HCT116 (cell line): ENCODE measurements around the gene ADRA2A. TPM values are rescaled to one million over a fixed set of nuclear protein-coding genes. Genes with fewer than 3 reads are reported as not detected.

Source experiments
- ATAC-seq: fragments of 200-7000 bp; cut with Tn5 transposase; 2 replicates; pipeline ENCODE4 v1.9.1; 2020; ENCODE audit warnings: mild to moderate bottlenecking, moderate library complexity
- BruUV-seq: library from RNA; stranded (reverse); fragments of 400-500 nt; replicated peaks from 2 replicates; lab custom pipeline; 2021; lab: Mats Ljungman, UMichigan
- CTCF ChIA-PET: fragments of 300-600 bp; sonication (Branson Sonifier 250); formaldehyde crosslinking; loops from one replicate; lab custom pipeline; 2021; ENCODE audit warnings: antibody characterized with exemption; lab: Charles Lee
- POLR2A ChIA-PET: fragments of 300-600, 350-600 bp; sonication (Branson Sonifier 250); formaldehyde crosslinking; loops from one replicate; lab custom pipeline; 2021; ENCODE audit warnings: antibody characterized with exemption; lab: Charles Lee
- RAD21 ChIA-PET, 2 experiments: fragments of 300-600 bp; sonication (Branson Sonifier 250); formaldehyde crosslinking; loops; one replicate each; lab custom pipeline; 2023; ENCODE audit warnings: low total read pairs in 2 of 2; ENCODE audit not compliant: uncharacterized antibody in 2 of 2, unreplicated experiment in 2 of 2, low non-redundant PET in 1 of 2; lab: Charles Lee
- DNase-seq: peaks from one replicate; pipeline ENCODE4 v3.0.0-alpha.2; 2010; ENCODE audit warnings: low read depth, low spot score
- H2AFZ ChIP-seq: fragments of 200-600 bp; shearing (Covaris generic), sonication (generic); 2 replicates; pipeline ENCODE4 v1.6.1; 2017; ENCODE audit warnings: low read depth, mixed run types, mixed read lengths, antibody characterized with exemption, low read length; ENCODE audit not compliant: poor library complexity, severe bottlenecking
- H3K27ac ChIP-seq: 2 replicates; pipeline ENCODE4 v1.5.1; 2012; ENCODE audit warnings: low read depth, low read length
- H3K27me3 ChIP-seq: fragments of 200-600 bp; sonication (generic); 2 replicates; pipeline ENCODE4 v1.6.1; 2016; ENCODE audit warnings: mixed run types, low read length, mixed read lengths; ENCODE audit not compliant: insufficient read depth
- H3K36me3 ChIP-seq, 2 experiments: fragments of 200-500 bp in 1 of 2; fragments of 200-600 bp in 1 of 2; sonication (Bioruptor generic) in 1 of 2; sonication (generic) in 1 of 2; 2 replicates each; pipeline versions ENCODE4 v1.5.1 to v1.6.1; 2014 to 2016; ENCODE audit warnings: low read length in 2 of 2, inconsistent platforms in 1 of 2, mixed read lengths in 1 of 2, mixed run types in 1 of 2; ENCODE audit not compliant: insufficient read depth in 2 of 2, control insufficient read depth in 1 of 2
- H3K4me1 ChIP-seq, 2 experiments: fragments of 200-600 bp in 1 of 2; sonication (generic) in 1 of 2; 2 replicates each; pipeline versions ENCODE4 v1.5.1 to v1.6.1; 2012 to 2017; ENCODE audit warnings: low read length in 2 of 2, inconsistent platforms in 1 of 2, mild to moderate bottlenecking in 1 of 2, mixed read lengths in 1 of 2, mixed run types in 1 of 2, moderate library complexity in 1 of 2; ENCODE audit not compliant: insufficient read depth in 2 of 2, control insufficient read depth in 1 of 2
- H3K4me2 ChIP-seq: fragments of 200-600 bp; sonication (generic); 2 replicates; pipeline ENCODE4 v1.6.1; 2017; ENCODE audit warnings: mixed run types, low read length, mixed read lengths
- H3K4me3 ChIP-seq, 2 experiments: fragments of 200-600 bp in 1 of 2; sonication (generic) in 1 of 2; replicated peaks in 1 of 2; 2 replicates each; pipeline ENCODE4 v1.5.1; 2011 to 2016; ENCODE audit warnings: low read length in 2 of 2, control low read depth in 1 of 2, low read depth in 1 of 2, mild to moderate bottlenecking in 1 of 2, mixed read lengths in 1 of 2, mixed run types in 1 of 2
- H3K79me2 ChIP-seq: fragments of 200-600 bp; sonication (generic); 2 replicates; pipeline ENCODE4 v1.6.1; 2017; ENCODE audit warnings: mild to moderate bottlenecking, mixed run types, low read length, moderate library complexity, mixed read lengths; ENCODE audit not compliant: insufficient read depth
- H3K9ac ChIP-seq: fragments of 200-600 bp; sonication (generic); 2 replicates; pipeline ENCODE4 v1.6.1; 2016; ENCODE audit warnings: low read length, mixed read lengths
- H3K9me2 ChIP-seq: fragments of 200-600 bp; sonication (generic), shearing (Covaris generic); 2 replicates; pipeline ENCODE4 v1.6.1; 2017; ENCODE audit warnings: mixed run types, mild to moderate bottlenecking, moderate library complexity; ENCODE audit not compliant: insufficient read depth
- H3K9me3 ChIP-seq, 2 experiments: fragments of 200-500 bp in 1 of 2; fragments of 200-600 bp in 1 of 2; sonication (Bioruptor generic) in 1 of 2; sonication (generic) in 1 of 2; 2 replicates each; pipeline ENCODE4 v1.6.1; 2014 to 2017; ENCODE audit warnings: low read length in 2 of 2, mixed read lengths in 2 of 2, inconsistent platforms in 1 of 2, low read depth in 1 of 2, mild to moderate bottlenecking in 1 of 2, mixed run types in 1 of 2, moderate library complexity in 1 of 2; ENCODE audit not compliant: control insufficient read depth in 1 of 2, insufficient read depth in 1 of 2
- H4K20me1 ChIP-seq: fragments of 200-600 bp; sonication (generic), shearing (Covaris generic); 2 replicates; pipeline ENCODE4 v1.6.1; 2017; ENCODE audit warnings: mixed run types, mild to moderate bottlenecking, moderate library complexity; ENCODE audit not compliant: insufficient read depth
- CEBPB ChIP-seq: IDR thresholded peaks from 2 replicates; pipeline ENCODE4 v1.6.1; 2012; ENCODE audit warnings: low read depth
- CTCF ChIP-seq, 3 experiments: fragments of 200-600 bp in 1 of 3; sonication (generic) in 1 of 3; IDR thresholded peaks in 2 of 3; conservative IDR thresholded peaks in 1 of 3; 2 replicates each; pipeline ENCODE4 v1.5.1; 2012 to 2017; ENCODE audit warnings: low read depth in 2 of 3, low read length in 2 of 3, antibody characterized with exemption in 1 of 3, borderline replicate concordance in 1 of 3, control low read depth in 1 of 3, mild to moderate bottlenecking in 1 of 3, mixed read lengths in 1 of 3, mixed run types in 1 of 3, moderate library complexity in 1 of 3; ENCODE audit not compliant: insufficient read depth in 1 of 3
- EZH2phosphoT487 ChIP-seq: fragments of 200-600 bp; IDR thresholded peaks from 2 replicates; pipeline ENCODE4 v1.6.1; 2018; ENCODE audit warnings: antibody characterized with exemption, borderline replicate concordance
- POLR2A ChIP-seq: IDR thresholded peaks from 2 replicates; pipeline ENCODE4 v1.7.0; 2011; ENCODE audit warnings: borderline replicate concordance; ENCODE audit not compliant: insufficient read depth, insufficient read length; ENCODE audit errors: extremely low read depth
- RAD21 ChIP-seq: IDR thresholded peaks from 2 replicates; pipeline ENCODE4 v1.6.1; 2012; ENCODE audit warnings: low read depth, mild to moderate bottlenecking
- SRF ChIP-seq: IDR thresholded peaks from 2 replicates; pipeline ENCODE4 v1.6.1; 2012; ENCODE audit warnings: low read depth
- YY1 ChIP-seq: IDR thresholded peaks from 2 replicates; pipeline ENCODE4 v1.6.1; 2011; ENCODE audit warnings: low read length, low read depth, moderate library complexity, mild to moderate bottlenecking; ENCODE audit not compliant: insufficient replicate concordance; ENCODE audit errors: extremely low read depth
- ZNF274 ChIP-seq: fragments of 200-500 bp; sonication (Bioruptor generic); IDR thresholded peaks from 2 replicates; pipeline ENCODE4 v1.6.1; 2014; ENCODE audit warnings: mild to moderate bottlenecking, low read depth, low read length, inconsistent platforms
- intact Hi-C: fragments of 100-400 bp; cut with micrococcal nuclease; formaldehyde crosslinking; loops from 2 replicates; pipeline ENCODE4 v1.10.0; 2022
- total RNA-seq: library from RNA; stranded (reverse); gene quantifications from one replicate; pipeline ENCODE4 v1.2.1, GENCODE V29; 2021; ENCODE audit not compliant: unreplicated experiment

The ADRA2A gene
- total RNA-seq, 1 experiment from 2014 or later = 0.15 TPM

- Histone ChIP-seq H3K9me3 (peaks cover 5 to 11% of the 10 kb centered on the region in 2 experiments; a peak in 3 of 4 replicates), H3K9me2 (no peaks in the 10 kb centered on the region), H3K4me1 (no peaks in the 10 kb centered on the region), H3K79me2 (no peaks in the 10 kb centered on the region), H3K4me2 (no peak overlapping the region), H3K27me3 (no peaks in the 10 kb centered on the region), H3K9ac (no peak overlapping the region), H4K20me1 (no peaks in the 10 kb centered on the region), H3K27ac (no peak overlapping the region), H3K4me3 (no peak overlapping the region), H2AFZ (no peak overlapping the region), H3K36me3 (no peaks in the 10 kb centered on the region)
- BruUV-seq = no TSS peak
- POLR2A ChIA-PET = no interaction called here
- RAD21 ChIA-PET = no interaction called here
- ATAC-seq (no peak), DNase-seq (no peak)
- TF ChIP-seq POLR2A = no peak
- CTCF ChIA-PET = no interaction called here
- intact Hi-C loops = no loop called here
Measured at GRCh38 chr10:111035542-111035941, 41.3 kb upstream of the ADRA2A start.

DNA sequence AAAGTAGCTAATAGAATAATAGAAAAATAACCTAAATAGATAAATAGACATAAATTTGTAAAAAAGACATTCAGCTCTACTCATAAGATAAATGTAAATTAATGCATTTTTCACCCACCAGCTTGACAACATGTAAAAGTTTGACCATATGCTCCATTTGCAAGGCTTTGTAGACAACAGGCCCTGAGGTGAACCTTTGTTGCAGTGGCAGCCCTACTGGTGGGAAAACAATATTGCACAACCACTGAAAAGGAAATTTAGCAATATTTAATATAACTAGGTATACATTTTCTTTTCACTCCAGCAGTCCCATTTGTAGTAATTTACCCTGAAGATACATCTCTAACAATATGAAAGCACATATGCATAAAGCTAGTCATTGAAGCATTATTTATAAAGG, 39.0 kb upstream of the ADRA2A start:
- H3K4me1 ChIP-seq = no peaks in the 10 kb centered on the region
- H3K4me2 ChIP-seq = no peak overlapping the region
- H3K79me2 ChIP-seq = no peaks in the 10 kb centered on the region
- no peaks in the 10 kb centered on the region for H3K9me2 ChIP-seq
- no peak overlapping the region for H2AFZ ChIP-seq
- POLR2A ChIA-PET = no interaction called here
- RAD21 ChIA-PET = no interaction called here
- no peak for DNase-seq
- peaks cover 5 to 11% of the 10 kb centered on the region in 2 experiments; a peak in 3 of 4 replicates for H3K9me3 ChIP-seq
- no peak overlapping the region for H3K27ac ChIP-seq
- H3K36me3 ChIP-seq = no peaks in the 10 kb centered on the region
- intact Hi-C loops = no loop called here
- TF ChIP-seq CTCF (IDR thresholded peaks at IDR 0.05 in 2 of 3, conservative IDR thresholded peaks at IDR 0.05 in 1 of 3; ENCODE audit: borderline replicate concordance in 1 of 3, insufficient read depth in 1 of 3, low read depth in 2 of 3, low read length in 2 of 3) (peak in 2 of 3 experiments; percentile 52 to 54; a peak in 4 of 6 replicates), SRF (no peak), EZH2phosphoT487 (no peak), YY1 (no peak), RAD21 (peak; percentile 30; the same call in 1 of the 2 replicates), CEBPB (peak; percentile 58), ZNF274 (no peak)
- no peaks in the 10 kb centered on the region for H3K27me3 ChIP-seq
- no peak overlapping the region for H3K4me3 ChIP-seq
- no peaks in the 10 kb centered on the region for H4K20me1 ChIP-seq
- CTCF ChIA-PET = interaction anchor here (0.9 kb wide), 2 partner anchors 10 to 234 kb away, joined by 3 to 4 read pairs; no protein-coding TSS in a partner anchor
- ATAC-seq = peak; percentile 60
- BruUV-seq = no TSS peak
- no peak overlapping the region for H3K9ac ChIP-seq
